DMS 273 (cell line): Measurements from ENCODE around the gene GNG7.
"Not testable (repeated sequence)": the region's sequence is repeated elsewhere in the genome, so short reads cannot be mapped to it uniquely, and the experiment has no call there.

Source experiments
- DNase-seq: peaks from one replicate; lab custom pipeline; 2025; ENCODE audit not compliant: unreplicated experiment; lab: John Stamatoyannopoulos, UW

The GNG7 gene

DNA sequence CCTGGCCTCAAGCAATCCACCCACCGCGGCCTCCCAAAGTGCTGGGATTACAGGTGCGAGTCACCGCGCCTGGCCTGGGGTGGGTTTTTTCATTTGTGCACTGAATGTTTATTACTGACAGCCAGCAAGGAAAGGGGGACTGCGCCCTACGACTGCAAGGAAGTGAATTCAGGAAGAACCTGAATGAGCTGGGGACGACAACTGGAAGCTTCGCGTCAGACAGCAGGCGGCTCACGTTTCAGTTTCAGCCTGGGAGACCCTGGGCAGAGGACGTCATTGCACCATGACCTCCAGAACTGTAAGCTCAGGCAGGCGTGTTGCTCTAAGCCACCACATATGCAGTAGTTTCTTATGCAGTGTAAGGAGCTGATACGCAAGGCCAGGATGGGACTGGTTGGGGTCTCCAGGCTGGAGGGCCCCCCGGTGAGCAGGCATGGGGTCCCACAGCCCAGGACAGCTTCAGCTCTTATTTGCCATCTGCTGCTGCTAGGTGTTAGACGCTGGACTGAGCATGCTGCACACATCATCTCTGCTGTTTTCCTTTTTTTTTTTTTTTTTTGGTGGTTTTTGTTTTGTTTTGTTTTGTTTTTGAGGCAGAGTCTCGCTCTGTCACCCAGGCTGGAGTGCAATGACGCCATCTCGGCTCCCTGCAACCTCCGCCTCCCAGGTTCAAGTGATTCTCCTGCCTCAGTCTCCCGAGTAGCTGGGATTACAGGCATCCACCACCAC lies 160.0 kb downstream of the GNG7 start:
- DNase-seq, result no peak

DNA sequence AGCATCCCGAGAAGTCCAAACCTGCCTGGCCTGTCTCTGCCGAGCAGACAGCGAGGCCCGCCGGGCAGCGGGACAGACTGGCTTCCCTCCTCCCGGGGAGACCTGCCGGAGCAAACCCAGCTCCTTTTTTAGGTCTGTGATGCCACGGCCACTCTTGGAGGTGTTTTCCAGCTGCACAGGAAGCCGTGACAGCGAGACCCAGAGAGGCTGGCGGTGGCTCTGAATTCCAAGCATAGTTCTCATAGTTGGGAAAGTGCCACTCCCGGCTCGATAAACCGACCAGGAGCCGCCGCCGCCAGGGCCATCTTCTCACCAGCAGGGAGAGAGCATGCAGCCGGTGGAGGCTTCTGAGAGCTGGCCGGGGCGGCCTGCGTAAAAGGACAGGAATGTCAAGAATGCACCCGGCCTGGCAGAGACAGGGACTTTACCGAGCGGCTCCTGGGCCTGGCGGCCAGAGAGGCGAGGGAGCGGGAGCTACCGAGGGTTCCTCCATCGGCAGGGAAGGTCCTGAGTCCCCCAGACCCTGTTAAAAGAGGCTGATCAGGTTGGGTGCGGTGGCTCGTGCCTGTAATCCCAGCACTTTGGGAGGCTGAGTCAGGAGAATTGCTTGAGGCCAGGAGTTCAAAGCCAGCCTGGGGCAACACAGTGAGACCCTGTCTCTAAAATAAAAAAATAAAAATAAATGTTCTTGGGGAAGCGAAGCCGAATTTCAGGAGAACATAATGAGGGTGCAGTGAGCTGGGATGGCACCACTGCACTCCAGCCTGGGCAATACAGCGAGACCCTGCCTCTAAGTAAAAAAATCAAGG lies 161.6 kb downstream of the GNG7 start:
- DNase-seq, result peak; percentile 71

- DNase-seq, result no peak
Observed at GRCh38 chr19:2540251-2540645, 162.2 kb downstream of the GNG7 start.

DNA sequence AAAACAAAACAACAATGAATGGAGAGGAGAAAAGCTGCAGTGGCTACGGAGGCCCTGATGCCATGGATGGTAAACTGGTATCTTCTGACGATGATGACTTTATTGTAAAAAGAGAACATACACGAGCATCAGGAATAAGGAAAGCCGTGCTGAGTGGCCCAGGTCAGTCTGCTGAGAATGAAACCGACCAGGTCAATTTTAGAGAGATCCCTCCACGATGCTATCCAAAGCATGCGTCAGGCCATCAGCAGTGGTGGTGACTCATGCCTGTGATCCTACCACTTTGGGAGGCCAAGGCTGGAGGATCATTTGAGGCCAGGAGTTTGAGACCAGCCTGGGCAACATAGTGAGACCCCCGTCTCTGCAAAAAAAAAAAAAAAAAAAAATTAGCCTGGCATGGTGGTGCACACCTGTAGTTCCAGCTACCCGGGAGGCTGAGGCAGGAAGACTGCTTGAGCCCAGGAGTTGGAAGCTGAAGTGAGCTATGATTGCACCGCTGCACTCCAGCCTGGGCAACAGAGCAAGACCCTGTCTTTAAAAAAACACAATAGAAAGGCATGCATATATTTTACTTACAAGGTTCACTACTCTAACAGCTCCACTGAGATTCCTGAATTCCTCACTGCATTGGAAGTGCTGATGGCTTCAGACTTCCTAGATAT lies 164.3 kb downstream of the GNG7 start:
- DNase-seq, result no peak

DNA sequence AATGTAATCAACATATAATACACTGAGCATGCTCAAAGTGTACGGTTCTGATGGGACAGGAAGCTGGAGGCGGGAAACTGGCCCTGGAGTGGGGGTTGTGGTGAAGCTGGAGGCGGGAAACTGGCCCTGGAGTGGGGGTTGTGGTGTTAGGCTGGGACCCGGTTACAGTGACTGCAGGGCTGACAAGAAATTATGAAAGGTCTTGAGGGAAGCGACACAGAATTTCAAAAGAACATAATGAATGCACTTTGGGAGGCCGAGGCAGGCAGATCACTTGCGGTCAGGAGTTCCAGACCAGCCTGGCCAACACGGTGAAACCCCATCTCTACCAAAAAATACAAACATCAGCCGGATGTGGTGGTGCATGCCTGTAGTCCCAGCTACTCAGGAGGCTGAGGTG lies 164.9 kb downstream of the GNG7 start:
- not testable (repeated sequence) for DNase-seq

- no peak for DNase-seq
Observed at GRCh38 chr19:2536461-2536860, 166.0 kb downstream of the GNG7 start.

GRCh38 chr19:2534423-2535013 lies 168.0 kb downstream of the GNG7 start:
- DNase-seq, result peak; percentile 37

DNA sequence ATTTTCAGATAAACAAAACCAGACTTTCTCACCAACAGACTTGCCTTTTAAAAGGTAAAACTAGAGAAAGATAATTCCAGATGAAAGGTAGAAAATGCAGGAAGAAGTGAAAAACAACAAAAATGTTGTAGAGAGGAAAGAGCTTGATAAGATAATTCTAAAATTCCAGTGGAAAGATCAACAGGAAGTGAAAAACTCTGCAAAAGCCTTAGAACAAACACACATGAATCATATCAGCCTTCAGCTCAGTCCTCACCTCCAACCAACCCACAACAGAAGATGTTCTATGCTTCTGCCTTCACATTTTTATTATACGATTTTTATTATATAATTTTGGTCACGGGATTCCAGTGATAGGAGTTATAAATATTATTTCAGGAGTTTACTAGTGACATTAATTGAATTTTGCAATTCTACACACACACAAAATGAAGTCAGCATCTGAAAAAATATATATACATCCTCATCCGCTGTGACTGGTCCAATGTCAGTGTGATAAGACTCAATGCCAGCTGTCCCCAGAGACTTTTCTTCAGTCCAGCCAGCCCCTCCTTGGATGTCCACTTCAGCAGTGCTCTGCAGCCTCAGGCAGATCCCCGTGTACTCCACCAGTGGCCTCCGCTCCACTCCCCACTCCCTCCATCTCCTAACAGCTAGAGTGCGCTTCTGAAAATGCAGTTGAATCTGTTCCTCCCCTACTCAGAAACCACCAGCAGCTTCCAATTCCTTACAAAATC lies 168.6 kb downstream of the GNG7 start:
- no peak for DNase-seq

GRCh38 chr19:2533072-2533425 lies 169.4 kb downstream of the GNG7 start:
- DNase-seq, result no peak

GRCh38 chr19:2532252-2533071 lies 170.0 kb downstream of the GNG7 start:
- DNase-seq, result no peak

DNA sequence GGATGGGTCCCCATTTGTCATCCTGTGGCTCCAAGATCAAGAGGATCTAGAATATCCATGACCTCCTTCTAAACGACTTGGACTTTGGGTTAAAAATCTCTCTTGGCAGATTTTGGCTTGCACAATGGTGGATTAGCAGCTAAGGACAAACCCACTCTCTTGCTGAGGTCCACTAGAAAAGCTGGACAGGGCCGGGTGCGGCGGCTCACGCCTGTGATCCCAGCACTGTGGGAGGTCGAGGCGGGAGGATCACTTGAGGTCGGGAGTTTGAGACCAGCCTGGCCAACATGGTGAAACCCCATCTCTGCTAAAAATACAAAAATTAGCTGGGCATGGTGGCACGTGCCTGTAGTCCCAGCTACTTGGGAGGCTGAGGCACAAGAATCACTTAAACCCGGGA lies 172.6 kb downstream of the GNG7 start:
- not testable (repeated sequence) for DNase-seq

- peak; percentile 49 for DNase-seq
Observed at GRCh38 chr19:2529473-2529918, 173.0 kb downstream of the GNG7 start.

GRCh38 chr19:2528675-2529101 lies 173.8 kb downstream of the GNG7 start:
- DNase-seq, result no peak

DNA sequence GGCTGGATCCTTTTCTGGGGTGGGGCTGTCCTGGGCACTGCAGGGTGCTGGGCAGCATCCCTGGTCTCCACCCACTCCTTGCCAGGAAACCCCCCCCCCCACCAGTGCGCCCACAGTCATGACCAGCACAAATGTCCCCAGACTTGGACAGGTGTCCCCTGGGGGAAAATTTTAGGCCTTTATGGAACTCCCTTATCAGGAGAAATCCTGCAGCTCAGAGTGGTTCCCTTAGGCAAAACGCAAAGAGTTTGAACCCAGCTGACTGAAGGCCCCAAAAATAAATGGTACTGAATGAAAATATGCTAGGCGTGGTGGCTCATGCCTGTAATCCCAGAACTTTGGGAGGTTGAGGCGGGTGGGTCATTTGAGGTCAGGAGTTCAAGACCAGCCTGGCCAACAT lies 174.8 kb downstream of the GNG7 start:
- DNase-seq, result no peak

GRCh38 chr19:2527171-2527570 lies 175.3 kb downstream of the GNG7 start:
- DNase-seq, result no peak

- DNase-seq, result peak; percentile 49
Observed at GRCh38 chr19:2524840-2525723, 177.4 kb downstream of the GNG7 start.

- DNase-seq, result no peak
Observed at GRCh38 chr19:2524361-2524839, 178.1 kb downstream of the GNG7 start.

DNA sequence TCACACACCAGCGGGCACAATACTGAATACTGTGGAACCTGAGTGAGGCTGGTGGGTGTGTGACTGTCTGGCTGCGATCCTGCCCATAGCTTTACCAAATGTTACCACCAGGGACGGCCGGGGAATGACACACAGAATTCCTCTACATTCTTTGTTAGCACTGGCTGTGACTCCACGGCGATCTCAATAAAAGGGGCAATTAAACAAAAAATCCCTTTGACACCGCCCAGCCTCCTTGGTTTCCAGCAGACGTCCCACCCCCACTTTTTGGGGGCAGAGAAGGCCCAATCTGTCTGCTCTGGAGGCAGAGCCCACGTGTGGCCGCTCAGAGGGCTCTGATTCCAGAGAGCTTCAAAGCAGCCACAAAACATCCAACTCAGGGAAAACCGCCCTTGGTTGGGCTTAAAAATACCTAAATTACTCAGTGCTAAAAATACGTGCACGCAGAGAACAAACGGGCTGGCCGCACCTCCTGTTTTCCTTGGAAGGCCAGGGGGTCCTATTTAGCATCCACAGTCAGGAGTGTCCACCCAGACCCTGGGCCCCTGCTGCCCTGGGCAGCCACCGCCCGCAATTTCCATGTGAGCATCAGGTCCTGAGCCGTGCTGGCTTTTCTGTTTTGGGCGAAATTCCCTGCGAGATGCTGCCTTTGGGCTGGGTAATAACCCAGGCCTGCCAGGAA lies 178.7 kb downstream of the GNG7 start:
- peak; percentile 35 for DNase-seq
